Choroid plexus epithelial cell (primary cell): ENCODE data around the gene FAM124A.

Experiments used
- DNase-seq: peaks from one replicate; pipeline ENCODE4 v3.0.0-alpha.2; 2010; ENCODE audit warnings: low read depth
- H3K4me3 ChIP-seq: 2 replicates; pipeline ENCODE4 v1.5.1; 2011; ENCODE audit warnings: low read depth, mild to moderate bottlenecking, control low read depth, low read length, moderate library complexity
- CTCF ChIP-seq: conservative IDR thresholded peaks from 2 replicates; pipeline ENCODE4 v1.5.1; 2011; ENCODE audit warnings: low read depth, mild to moderate bottlenecking, control low read depth, inconsistent platforms, low read length, moderate library complexity

FAM124A gene

GRCh38 chr13:51325837-51326236 is 103.6 kb downstream of the FAM124A start:
- TF ChIP-seq CTCF: no peak
- no peak for DNase-seq
- no peak overlapping the region for H3K4me3 ChIP-seq

DNA sequence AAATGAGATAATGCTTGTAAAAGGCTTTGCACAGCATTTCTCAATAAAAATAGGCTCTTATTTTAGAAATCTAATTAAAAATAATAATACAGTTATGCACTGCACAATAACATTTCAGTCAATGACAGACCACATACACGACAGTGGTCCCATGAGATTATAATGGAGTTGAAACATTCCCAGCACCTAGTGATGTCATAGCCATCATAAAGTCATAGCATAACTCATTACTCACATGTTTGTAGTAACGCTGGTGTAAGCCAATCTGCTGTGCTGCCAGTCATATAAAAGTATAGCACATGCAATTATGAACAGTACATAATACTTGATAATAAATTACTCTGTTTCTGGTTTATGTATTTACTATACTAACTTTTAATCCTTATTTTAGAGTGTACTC is 104.6 kb downstream of the FAM124A start:
- no peak for TF ChIP-seq CTCF
- H3K4me3 ChIP-seq: no peak overlapping the region
- no peak for DNase-seq

DNA sequence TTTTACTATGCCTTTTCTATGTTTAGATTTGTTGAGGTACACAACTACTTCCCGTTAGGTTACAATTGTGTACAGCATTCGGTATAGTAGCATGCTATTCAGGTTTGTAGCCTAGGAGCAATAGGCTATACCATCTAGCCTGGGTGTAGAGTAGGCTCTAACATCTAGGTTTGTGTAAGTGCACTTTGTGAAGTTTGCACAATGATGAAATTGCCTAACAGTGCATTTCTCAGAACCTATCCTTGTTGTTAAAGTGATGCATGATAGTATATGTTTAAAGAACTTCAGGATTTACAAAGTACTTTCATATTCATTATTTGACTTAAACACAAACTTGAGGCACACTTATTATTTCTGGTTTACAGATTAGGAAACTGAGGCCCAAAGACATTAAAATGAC is 105.8 kb downstream of the FAM124A start:
- DNase-seq: no peak
- TF ChIP-seq CTCF: no peak
- H3K4me3 ChIP-seq: no peak overlapping the region

GRCh38 chr13:51328488-51328887 is 106.3 kb downstream of the FAM124A start:
- no peak for TF ChIP-seq CTCF
- no peak for DNase-seq
- no peak overlapping the region for H3K4me3 ChIP-seq

DNA sequence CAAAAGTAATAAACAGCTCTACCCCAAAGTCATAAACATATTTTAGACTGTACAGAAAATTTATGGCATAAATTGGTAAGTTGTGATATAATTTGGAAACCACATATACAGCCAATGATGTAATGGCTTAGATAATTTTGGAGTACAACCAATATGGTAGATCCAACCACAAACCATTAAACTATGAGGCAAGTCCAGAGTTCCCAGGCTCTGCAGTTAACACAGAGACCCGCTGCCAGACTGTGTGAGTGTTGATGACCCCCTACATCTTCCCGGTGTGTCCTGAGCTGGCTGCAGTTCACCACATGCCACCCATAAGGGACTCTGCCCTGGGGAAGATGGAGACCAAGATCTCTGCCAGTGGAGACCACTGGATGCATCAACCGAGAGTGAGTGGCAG is 107.4 kb downstream of the FAM124A start:
- no peak for DNase-seq
- no peak for TF ChIP-seq CTCF
- H3K4me3 ChIP-seq: no peak overlapping the region

DNA sequence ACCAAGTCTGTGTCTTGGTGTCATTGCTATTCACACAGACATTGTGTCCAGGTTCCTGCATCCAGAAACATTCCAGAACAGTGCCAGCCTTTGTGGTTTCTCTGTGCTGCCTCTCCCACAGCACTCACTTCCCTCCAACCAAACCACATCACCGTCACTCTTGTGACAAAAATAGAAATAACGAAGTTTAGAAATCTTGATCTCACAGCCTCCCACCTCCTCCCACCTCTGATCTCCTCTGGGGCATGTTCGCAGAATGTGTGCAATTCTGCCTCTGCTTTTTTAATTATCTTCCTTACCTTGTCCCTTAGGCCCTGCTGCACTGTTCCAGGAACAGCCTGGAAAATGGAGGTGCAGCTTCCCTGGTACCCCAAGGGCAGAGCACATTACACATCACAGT is 108.6 kb downstream of the FAM124A start:
- no peak overlapping the region for H3K4me3 ChIP-seq
- DNase-seq: no peak
- TF ChIP-seq CTCF: no peak

DNA sequence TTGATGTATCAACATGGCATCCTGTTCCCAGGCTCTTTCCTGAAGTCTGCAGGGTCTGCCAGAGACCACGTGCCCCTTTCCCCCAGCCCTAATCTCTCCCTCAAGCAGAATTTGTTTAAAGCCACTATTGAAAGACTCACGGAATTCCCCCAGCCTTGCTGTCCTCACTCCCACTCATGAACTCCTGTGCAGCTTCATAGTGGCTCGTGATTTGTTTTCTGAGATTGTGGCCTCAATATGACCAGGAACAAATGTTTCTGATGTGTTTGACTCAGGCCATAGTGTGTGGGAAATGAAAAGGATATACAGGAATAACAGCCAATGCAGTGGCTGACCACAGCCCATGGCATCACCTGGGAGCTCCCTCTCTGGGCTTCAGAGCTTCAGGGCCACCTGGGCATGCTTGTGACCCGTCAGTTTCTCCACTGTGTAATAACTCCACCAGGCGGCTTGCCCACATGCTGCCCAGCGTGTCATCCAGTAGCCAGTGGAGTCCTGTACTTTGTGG is 109.2 kb downstream of the FAM124A start:
- no peak for DNase-seq
- TF ChIP-seq CTCF: no peak
- H3K4me3 ChIP-seq: no peak overlapping the region
